NCI-H2081 treated with DMSO at 0.1 percent for 48 hours (cell line): ENCODE measurements around the gene ELF4.
A peak's percentile ranks its signal among the peaks of the same experiment; 100 is the strongest.

Source experiments
- DNase-seq: peaks from one replicate; lab custom pipeline; 2025; lab: John Stamatoyannopoulos, UW

The ELF4 gene

DNA sequence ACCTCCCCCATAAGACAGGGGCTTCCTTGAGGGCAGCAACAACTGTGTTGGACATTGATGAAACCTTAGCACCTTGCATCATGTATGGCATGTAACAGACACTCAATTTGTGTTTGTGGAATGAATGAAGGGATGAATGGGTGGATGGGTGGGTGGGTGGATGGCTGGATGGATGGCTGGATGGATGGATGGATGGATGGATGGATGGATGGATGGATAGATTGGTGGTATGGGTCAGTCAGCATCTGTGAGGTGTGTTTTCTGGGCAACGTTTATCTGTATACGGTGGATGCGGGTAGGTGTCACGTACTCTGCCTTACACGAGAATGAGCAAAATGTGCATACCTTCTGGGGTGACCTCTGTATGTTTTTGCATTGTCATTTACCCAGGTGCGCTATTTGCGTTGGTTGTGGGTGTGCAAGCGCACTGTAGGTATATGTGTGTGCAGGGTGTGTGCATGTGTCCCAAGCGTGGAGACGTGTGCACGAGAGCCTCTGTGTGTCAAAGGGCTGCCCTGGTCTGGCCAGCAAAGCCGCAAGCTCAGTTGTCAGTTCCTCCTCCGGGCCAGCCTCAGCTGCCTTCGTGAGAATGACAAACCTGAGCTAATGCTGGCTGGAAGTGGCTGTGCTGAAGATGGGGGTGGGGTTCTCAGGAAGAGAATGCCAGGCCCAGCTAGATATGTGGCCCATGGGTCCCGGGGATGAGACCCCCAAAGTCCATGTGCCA is 26.5 kb downstream of the ELF4 start:
- DNase-seq, result no peak

DNA sequence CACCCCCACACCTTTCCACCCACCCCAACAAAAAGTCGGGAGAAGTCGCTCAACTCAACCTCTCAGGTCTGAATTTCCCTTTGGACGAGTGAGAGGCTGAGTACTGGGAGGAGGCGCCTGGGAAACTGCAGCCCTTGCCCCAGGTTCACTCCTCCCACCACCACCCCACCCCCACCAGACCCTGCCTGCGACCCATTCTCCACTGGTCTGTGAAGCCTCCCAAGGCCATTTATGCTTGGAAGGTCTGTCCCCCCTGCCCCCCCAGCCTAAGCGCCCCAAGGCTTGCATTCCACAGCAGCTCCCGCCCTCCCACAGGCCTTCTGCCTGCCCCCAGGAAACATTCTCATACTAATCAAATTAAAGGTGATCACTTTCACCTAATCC is 27.2 kb downstream of the ELF4 start:
- DNase-seq, result no peak

DNA sequence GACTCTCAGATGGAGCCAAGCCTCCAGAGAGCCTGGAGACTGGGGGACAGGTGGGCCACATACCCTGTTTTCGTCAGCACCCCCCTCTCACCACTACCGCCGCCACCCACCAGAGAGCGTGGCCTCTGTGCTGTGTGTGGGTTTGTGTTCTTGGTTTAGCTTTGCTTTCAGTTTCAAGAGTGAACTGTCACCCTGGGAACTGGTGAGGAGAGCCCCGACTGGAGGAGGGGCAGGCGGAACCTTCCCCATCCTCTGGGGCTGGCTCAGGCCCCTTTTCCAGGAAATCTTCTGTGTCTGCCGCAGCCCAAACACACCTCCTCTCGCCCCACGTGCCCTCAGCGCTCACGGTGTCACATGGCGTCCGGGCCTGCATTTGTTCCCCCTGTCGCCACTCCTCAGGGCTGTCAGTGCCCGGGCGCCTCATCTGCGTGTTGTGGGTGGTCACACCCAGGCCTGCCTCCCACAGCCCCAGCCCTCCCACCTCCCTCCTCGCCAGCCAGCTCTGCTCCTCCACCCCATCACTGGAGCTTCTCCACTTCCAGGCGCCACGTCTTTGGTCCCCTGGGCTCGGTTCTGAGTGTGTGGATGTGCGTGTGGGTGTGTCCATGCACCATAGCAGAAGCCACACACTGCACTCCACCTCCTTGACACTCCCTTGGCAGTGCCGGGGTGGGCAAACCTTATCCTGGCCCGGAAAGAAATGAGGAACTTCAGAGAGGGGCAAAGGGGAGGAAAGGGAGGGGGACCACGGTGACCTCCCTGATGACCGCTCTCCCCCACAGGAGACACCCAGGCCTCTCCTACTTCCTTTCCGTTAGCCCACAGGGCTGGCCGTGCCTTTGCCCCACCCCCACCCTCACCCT is 27.8 kb downstream of the ELF4 start:
- DNase-seq, result no peak

DNA sequence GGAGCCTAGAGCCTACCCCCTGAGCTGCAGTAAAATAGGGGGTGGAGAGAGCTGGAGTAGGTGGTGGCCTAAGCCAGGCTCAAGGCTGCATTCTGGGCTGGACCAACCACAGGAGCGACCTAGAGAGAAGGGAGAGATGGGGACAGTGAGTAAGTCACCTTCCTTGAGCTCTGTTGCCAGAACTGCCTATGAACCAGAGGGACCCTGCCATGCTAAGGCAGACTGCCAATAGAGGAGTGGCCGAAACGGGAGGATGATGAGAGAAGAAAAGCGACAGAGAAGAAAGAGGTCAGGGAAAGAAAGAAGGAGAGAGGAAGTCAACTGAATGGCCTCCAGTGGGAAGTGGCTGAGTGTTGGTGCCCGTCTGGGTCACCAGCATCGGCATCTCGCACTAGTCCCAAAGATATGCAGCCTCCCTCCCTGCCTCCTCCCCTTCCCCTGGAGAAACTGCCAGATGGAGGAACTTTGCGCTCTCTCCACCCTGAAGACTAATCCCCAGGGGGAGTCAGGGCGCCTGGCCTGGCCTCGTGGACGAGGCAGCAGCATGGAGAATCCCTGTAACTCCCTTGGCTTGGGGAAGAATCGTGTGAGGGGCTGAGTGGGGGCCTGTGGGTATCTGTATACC is 28.8 kb downstream of the ELF4 start:
- no peak for DNase-seq

DNA sequence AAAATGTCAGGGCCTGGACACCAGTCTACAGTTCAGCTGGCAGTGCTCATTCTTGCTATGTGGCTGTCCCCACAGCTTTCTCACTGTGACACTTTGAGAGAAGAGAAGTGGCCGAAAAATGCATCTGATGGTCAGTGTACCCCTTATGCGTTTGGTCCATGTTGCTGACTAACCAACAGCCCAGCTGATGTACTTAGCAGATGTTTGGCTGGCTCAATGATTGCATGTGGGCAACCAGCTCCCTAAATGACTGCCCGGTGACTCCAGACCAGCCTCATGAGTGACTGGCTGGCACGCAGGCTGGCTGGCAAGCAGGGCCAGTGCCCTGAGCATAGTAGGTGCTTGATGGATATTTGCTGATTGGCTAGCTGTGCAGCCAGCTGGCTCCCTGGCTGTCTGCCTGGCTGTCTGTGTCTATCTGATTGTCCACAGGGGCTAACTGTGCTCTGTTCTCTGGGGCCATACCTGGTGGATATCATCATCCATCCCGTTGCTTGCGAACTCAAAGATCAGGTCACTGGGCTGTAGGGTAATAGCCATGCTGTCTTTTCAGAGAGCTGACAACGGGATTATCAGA is 29.4 kb downstream of the ELF4 start:
- no peak for DNase-seq

DNA sequence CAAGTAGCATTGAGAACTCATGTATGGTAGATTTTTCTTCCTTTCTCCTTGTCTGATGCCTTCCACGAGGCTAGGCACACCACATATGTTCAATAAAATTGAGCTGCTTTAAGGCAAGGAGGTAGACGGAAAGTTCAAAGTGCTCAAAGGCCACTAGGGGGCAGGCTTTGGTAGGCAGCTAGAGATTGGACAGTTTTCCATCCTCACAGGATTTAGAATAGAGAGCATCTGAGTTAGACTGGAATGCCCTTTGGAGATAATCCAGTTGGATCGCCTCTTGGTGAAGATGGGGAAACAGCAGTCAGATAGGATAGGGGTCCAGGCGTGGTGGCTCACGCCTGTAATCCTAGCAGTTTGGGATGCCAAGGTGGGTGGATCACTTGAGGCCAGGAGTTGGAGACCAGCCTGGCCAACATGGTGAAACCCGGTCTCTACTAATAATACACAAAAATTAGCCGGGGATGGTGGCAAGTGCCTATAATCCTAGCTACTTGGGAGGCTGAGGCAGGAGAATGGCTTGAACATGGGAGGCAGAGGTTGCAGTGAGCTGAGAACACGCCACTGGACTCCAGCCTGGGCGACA is 30.4 kb downstream of the ELF4 start:
- DNase-seq, result peak; percentile 3

DNA sequence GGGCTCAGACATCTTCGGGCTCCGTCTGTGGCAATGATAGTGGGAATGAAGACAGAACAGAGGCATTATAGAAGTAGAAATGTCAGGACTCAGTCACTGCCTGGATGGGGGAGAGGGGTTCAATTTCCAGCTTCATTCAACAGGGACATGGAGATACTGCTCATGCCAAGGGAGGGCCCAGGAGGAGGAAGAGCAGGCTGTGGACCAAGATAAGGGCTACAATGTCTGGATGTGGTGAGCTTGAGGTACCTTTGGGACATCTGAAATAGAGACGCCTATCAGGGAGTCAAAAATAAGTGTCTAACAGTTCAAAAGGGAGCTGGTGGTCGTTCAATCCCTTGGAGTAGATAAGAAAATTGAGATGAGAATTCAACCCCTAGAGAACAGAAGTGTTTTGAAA is 34.5 kb downstream of the ELF4 start:
- no peak for DNase-seq

DNA sequence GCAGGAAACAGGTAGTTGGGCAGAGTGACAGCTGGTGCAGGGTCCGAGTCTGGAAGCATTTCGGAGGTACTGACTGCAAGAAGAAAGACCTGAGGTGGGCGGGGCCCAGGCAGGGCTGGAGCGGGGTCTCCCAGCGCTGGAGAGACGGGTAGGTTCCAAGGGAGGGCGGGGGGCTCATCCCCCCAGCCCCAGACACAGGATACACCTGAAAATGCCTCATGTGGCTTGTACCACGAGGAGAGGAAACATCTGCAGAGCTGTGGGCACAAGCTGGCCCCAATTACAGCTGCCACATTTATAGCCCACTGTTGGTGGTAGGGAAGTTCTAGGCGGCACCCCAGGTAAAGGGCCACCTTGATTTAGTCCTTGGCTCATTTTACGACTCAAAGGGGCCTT is 38.0 kb downstream of the ELF4 start:
- no peak for DNase-seq

DNA sequence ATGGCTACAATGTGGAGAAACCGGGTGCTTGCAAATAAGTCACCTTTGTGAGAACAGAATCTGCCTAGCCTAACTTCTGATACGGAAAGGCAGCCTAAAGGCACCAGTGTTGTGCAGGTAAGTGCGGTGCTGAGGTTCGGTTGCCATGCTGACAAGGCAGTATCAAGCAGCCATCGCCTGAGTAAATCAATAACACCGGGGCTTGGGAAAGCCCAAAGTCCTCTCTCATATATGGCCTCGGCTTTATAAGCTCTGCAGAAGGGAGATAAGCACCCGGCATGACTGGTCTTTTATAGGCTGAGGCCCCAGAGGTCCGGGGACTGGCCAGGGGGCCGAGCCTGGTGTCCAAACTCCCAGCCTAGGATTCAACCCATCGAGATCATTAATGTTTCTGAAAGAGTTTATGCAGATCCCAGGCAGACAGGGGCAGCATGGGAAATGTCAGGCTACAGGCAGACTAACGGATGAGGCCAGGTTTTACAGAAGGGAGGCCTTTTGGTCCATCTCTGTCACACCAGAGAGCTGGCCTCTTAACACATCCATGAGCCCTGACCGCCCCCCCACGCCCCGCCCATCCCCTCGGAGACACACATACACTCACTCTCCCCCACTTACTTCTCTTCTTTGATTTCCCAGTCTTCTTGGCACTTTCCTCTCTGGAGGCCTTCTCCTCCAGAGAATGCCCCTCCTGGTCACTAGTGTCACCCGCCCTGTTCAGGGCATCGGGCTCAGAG is 38.5 kb downstream of the ELF4 start:
- DNase-seq, result no peak

DNA sequence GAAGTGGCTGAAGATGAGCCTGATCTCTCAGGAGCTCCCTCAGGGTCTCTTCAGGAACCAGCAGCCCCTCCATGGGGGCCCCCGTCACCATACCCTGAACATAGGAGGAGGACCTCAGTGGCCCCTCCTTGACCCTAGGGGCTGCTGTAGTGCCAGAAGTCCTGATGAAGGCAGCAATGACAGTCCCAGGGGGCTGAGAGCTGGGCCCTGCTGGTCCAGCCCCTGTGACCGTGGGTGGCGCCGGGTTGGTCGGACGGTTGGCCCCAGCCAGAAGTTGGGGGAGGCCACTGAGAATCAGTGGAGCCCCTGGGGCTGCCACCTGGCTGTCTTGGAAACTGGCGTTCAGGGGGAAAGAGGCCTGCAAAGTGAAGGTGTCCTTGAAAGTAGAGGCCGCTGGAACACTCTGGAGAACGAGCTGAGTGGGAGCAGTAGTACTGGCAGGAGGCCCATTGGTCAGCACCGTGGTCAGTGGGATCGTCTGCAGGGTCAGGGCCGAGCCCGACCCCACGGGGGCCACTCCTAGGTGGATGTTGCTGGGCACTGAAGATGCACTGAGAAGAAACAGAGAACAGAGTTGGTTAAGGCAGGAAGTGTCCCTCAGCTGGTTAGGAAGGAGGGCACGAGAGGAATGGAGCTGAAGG is 43.2 kb downstream of the ELF4 start:
- no peak for DNase-seq

DNA sequence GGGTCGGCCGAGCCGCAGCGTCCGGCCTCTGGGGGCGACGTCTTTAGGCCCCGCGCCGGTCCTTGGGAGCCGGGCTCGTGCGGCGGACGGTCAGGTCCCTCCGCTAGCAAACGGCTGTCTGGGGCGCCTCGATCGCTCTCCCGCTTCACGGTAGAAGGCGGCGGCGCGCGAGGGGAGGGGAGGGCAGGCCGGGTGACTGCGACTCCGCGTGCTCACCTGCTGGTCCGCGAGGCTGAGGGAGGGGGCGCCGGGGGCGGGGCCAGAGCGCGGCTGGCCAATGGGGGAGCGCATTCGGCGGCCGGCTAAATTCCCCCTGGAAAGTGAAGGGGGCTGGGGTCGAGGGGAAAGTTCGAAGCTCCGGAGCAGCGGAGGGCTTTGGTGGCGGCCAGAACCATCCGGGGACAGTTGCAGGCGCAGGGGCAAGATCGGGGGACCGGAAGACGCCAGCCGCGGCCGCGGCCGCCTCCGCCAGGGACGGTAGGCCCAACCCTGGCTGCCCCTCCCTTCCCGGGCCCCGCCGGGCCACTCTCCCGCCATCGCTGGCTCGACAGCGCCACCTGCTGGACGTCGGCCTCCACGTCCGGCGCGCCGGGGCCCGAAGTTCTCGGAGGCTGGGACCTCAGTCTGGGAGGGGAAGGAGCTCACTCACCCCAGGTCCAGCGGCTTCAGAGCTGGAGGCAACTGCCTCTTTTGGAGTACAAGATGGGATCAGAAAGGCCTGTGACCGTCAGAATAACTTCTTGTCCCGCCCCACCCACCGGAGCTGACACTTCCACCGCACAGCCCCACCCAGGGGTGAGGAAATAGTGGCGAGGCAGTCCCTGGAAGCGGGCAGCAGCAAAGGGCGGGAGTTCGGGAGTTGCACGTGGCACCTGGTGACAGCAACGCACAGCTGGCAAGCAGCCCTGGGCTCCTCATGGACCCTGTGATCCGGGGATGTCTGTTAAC is 49.9 kb downstream of the ELF4 start:
- DNase-seq, result no peak

DNA sequence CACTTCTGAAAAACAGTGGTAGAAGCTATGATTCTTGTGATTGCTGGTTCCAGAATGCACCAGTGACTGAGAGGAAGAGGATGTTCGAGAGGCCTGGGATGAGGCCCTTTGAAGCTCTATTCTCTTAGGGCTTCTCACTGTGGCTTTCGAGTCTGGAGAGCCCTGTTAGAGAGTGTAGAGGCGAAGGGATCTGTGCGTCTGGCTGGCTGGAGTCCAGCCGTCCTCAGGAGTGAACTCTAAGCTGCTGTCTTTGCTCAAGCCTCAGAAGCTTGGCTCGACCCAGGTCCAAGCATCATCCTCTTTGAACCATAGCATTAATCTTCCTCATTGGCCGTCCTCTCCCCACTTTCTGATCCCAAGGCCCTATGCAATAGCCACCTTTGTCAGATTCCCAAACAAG is 51.6 kb downstream of the ELF4 start:
- DNase-seq, result no peak

DNA sequence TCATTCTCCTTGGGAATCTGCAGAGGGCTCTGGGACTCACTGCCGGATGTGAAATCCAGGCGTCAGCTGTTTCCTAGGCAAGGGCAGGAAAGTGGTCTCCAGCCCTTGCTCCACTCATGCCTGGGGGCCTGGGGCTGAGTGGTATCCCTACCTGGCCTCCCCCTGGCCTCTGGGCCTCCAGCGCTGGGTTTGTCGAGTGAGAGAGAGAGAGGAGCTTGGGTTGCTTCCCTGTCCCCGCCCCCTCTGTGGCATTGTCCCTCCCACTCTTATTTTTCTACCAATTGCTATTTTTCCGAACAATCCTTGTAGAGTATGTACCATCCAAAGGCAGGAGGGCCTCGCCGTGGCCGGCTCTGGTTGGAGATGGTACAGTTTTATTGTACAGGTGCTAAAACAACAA is 53.1 kb downstream of the ELF4 start:
- DNase-seq, result no peak

DNA sequence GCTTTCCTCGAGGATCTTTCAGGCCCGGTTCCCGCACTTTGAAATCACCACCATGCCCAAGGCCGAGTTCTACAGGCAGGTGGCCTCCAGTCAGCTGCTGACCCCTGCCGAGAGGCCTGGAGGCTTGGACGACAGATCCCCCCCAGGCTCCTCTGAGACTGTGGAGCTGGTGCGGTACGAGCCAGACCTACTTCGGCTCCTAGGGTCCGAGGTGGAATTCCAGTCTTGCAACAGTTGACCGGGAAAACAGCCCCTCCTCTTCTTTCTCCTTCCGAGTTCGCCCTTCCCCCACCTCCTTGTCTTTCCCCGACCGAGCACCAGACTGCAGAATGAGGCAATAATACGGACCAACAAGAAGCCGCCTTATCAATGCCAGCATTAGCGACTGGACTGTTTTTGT is 54.4 kb downstream of the ELF4 start:
- no peak for DNase-seq

DNA sequence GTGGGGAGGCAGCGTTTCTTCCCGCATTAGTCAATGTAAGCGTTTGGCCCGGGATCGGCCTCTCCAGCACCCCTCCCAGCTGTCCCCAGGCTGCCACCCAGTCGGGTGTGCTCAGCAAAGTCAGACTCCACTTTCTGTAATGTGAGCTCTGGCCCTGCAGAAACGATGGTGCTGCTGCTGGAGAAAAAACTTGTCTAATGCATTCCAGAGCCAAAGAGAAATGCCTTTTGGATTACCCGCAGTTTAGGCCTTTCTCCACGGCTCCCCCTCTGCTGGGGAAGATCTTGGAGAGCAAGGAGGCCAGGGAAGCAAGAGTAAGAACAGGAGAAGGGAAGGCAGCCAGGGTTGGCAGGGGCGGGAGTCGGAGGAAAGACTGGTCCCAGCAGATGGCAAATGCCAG is 55.2 kb downstream of the ELF4 start:
- DNase-seq, result no peak

DNA sequence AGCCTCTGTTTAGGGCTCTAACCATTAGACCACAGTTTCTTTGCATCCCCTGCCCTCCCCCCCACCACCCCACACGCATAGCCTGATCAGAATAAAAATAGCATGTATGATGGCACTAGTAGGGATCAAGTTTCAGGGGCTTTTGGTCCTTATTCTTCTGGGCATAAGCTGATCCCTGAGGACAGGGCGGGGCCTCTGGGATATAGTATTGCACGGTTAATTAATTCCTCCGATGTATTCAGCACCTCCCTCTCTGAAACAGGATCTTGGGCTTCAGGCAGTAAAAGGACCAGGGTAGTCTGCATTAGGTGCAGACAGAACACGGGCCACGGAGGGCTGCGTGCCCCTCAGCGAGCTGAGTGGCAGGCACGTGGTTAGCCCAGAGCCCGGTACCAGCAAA is 57.1 kb downstream of the ELF4 start:
- no peak for DNase-seq

DNA sequence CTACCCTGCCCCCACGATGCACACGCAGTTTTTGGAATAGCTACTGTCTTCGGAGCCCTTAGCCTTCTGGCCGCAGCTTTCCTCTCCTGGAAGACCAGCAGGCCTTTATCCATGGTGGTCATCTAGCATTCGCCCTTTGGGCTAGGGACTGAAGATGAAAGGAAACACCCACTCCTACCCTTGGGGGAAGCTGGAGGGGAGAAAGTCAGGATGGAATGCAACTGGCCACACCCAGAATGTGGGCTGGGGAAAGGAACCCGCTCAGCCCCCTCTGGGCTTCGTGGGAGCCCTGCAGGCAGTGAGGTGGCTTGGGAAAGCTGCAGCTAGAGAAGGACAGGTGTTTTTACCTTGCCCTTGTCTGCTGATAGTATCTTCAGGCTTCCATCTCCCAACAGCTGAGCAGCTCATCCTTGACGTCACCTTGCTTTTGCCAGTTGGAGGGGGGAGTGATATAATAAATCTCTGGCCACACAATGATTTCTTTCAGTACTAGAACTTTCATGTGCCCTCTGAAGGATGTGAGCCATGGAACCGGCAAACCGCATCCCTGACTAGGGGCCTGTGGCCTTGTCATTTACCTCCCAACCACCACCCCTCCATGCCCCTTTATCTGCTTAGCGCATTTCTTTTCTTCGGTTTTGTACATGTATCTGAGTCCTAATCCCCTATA is 59.0 kb downstream of the ELF4 start:
- DNase-seq, result no peak

DNA sequence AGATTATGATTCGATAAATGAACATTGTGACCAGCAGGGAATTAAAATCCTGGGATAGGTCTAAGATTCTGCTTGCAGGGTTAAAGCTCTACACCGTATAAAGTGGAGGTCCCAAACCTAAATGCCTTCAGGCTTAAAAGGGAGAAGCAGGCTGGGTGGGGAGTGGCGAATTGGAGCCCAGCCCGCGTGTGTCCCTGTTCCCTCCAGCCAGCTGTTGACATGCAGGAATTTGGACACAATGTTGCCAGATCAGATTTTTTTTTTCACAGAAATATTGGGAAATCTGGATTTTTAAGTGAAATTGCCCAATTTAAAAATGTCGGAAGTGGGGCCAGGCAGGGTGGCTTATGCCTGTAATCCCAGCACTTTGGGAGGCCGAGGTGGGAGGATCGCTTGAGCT is 60.5 kb downstream of the ELF4 start:
- no peak for DNase-seq

DNA sequence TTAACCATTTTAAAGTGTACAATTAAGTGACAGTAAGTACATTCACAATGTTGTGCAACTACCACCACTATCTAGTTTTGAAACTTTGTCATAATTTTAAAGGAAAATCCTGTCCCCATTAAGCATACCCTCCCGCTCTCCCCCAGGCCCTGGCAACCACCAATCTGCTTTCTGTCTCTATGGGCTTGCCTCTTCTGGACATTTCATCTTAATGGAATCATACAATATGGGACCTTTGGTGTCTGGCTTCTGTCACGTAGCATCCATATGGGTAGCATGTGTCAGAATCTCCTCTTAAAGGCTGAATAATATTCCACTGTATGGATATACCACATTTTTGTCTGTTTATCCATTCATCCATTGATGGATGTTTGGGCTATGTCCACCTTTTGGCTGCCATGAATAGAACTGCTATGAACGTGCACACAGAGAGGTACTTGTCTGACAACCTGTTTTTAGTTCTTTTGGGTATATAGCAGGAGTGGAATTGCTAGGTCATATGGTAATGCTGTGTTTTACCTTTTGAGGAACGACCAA is 61.5 kb downstream of the ELF4 start:
- no peak for DNase-seq
